AG09319 (cell line): ENCODE data around the gene WNT7B.

ENCODE experiments used
- DNase-seq: peaks from one replicate; pipeline ENCODE4 v3.0.0-alpha.2; 2010; ENCODE audit warnings: low read depth; ENCODE audit errors: extremely low read depth
- TF ChIP-seq, protein P1 (sequence below): IDR thresholded peaks from 2 replicates; pipeline ENCODE4 v1.5.1; 2011; ENCODE audit warnings: low read depth, mild to moderate bottlenecking, inconsistent platforms, low read length, moderate library complexity

Gene WNT7B

DNA sequence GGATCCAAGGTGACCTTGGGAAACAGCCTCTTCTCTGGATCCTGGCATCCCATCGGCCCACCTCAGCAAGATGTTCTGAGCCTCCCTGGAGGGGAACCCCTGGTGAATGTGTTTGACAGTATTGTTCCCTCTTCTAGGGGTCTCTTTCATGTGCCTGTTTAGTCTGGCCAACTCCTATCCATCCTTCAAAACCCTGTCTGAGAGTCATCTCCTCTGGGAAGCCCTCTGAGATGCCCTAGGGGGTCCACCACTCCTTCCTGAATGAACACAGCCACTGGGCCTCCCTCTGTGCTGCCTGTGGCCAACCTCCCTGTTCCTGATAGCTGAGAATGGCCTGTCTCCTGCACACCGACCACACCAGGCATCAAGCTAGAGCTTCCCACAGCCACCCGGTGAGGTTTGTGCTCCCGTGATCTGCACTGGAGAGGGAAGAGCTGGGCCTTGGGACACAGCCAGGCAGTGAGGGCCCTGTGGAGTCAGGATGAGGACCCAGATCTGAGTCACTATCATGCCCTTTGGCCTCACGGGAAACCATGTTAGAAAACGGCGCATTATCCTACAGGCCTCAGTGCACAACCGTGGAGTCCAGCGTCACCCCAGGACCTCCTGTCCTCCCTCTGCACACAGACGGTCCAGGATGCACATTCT is 8.8 kb downstream of the WNT7B start:
- no peak for DNase-seq
- TF ChIP-seq, protein P1, sequence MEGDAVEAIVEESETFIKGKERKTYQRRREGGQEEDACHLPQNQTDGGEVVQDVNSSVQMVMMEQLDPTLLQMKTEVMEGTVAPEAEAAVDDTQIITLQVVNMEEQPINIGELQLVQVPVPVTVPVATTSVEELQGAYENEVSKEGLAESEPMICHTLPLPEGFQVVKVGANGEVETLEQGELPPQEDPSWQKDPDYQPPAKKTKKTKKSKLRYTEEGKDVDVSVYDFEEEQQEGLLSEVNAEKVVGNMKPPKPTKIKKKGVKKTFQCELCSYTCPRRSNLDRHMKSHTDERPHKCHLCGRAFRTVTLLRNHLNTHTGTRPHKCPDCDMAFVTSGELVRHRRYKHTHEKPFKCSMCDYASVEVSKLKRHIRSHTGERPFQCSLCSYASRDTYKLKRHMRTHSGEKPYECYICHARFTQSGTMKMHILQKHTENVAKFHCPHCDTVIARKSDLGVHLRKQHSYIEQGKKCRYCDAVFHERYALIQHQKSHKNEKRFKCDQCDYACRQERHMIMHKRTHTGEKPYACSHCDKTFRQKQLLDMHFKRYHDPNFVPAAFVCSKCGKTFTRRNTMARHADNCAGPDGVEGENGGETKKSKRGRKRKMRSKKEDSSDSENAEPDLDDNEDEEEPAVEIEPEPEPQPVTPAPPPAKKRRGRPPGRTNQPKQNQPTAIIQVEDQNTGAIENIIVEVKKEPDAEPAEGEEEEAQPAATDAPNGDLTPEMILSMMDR = no peak

DNA sequence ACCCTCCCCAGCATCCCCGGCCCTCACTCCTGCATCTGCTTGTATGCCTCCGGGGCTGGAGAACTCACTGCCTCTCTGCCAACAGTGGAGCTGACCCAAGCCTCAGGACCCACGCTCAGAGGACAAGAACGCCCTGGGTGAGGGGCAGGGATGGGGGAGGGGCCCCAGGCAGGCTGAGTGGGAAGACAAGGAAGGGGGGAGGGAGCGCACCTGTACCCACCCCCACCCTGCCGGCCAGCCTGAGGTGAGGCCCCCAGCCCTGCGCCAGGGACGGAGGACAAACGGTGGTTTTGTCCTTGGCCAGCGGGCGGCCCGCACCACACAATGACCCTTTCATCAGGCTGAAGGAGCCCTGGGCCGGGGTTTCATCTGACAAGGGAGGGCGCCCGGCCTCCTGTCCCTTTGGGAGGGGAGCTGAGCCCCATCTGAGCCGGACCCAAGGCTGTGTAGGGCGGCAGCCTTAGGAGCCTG is 10.0 kb downstream of the WNT7B start:
- TF ChIP-seq, protein P1 = no peak
- no peak for DNase-seq

DNA sequence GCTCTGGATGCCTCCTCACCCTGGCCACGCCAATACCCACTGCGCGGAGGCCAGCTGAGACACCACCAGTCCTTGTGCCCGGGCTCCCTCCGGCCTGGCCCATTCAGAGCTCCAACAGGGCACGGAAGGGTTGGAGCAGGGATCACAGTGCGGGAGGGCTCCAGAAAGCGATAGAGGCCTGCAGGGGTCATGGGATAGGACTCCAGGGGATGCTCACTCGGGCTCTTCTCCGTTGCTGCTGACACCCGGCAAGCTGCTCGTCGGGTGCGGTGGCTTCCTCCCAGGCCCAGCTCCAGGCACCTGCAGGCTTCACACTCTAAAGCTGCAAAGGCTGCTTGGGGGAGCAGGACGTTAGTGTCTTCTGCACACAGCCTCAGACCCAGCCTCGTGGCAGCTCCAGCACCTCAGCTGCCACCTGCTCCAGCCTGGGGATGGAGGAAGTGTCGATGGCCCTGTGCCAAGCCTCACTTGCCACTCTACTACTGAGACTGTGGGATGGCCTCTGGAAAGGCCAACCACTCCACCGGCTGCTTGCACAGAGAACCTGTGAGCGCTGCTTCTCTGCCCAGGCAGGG is 10.6 kb downstream of the WNT7B start:
- TF ChIP-seq, protein P1 = no peak
- no peak for DNase-seq

DNA sequence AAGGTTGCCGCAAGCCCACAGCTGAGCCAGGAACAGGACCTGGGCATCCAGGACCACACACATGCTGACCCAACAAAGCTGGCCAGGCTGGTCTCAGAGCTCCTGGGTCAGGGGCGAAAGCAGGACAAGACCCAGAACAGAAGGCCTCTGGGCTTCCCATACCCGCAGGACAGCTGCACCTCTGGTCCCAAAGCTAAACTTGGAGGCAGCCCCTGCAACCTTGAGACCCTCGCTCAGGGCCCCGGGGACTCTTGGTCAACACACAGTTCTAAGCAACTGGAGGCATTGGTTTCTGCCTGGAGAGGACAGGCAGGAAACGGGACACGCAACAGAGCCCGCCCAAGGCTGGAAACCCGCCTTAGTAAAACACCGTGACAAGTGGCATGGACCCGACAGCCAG is 11.4 kb downstream of the WNT7B start:
- TF ChIP-seq, protein P1 = no peak
- no peak for DNase-seq

DNA sequence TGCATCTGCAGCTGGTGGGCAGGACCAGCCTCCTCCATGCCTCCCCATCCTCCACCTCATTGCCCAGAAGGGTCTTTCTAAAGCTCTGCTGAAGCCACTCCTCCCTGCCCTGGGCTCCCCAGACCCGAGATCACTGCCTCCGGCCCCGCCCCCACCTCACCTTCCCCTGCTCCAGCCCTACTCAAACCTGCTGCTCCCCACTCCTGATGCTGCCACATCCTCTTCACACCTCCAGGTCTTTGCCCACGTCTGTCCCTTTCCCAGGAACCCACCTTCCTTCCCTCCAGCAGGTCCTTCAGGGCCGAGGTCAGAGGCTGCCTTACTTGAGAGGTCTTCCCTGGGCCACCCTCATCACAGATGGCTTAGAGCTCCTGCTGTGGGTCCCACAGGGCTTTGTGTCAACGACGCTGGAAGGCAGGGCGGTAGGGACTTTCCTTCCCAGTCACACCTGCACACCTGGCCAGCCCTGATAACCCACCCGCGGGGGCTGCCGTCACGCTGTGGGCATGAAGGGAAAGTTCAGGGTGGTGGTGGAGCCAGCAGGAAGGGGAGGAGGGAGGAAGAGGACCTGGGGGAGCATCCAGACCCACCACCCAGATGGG is 11.9 kb downstream of the WNT7B start:
- no peak for DNase-seq
- TF ChIP-seq, protein P1 = no peak

DNA sequence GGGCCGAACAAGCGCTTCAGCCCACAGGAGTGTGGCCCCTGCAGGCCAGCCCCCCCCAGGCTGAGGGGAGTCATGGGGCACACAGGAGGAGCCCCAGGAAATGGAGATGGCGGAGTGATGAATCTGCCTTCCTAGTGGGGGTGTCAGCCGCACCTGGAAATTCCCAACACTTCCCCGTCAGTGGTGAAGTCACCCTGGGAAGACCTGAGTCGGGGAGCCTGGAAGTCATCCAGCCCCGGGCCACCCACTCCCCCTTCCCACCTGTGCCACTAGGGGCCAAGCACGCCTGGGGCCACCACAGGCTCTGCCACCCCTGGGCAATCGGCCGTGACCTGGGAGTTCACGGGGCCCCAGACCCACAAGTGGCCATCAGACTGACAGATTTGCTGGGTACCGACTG is 12.6 kb downstream of the WNT7B start:
- TF ChIP-seq, protein P1 = no peak

DNA sequence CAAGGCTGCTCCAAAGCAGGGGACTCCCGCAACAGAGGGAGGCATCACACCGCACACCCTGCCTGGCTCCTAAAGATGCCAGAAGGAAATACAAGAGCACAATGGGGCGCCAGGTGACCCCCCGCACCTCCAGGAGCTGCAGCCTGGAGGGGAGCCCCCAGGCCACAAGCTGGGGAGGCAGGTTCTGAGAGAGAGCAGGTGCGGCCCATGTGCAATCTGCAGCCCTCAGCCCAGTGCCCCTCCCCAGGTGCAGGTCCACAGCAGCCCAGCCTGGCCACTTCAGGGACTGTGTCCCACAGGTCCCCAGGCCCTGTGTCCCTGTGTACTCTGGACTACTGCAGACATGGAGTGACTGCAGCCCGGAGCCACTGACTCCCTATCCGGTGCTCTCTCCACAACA is 13.1 kb downstream of the WNT7B start:
- TF ChIP-seq, protein P1 = no peak
- no peak for DNase-seq

More for the DNA sequence above, 12.6 kb downstream of the WNT7B start:
- no peak for DNase-seq
